ENCODE data around the gene PICALM.
"Not testable (repeated sequence)": the region's sequence is repeated elsewhere in the genome, so short reads cannot be mapped to it uniquely, and the experiment has no call there.

- not testable (repeated sequence) for TF ChIP-seq CTCF (conservative IDR thresholded peaks at IDR 0.05; ENCODE audit: low read depth, low read length); USF2 (IDR thresholded peaks at IDR 0.05; ENCODE audit: low read depth, low read length); POLR2A (IDR thresholded peaks at IDR 0.05; ENCODE audit: low read depth, low read length); RAD21 (IDR thresholded peaks at IDR 0.05; ENCODE audit: low read length); FOS (IDR thresholded peaks at IDR 0.05; ENCODE audit: low read depth, low read length); BHLHE40 (IDR thresholded peaks at IDR 0.05; ENCODE audit: low read depth, low read length); CHD1 (IDR thresholded peaks at IDR 0.05; ENCODE audit: low read depth, low read length); ELK1 (IDR thresholded peaks at IDR 0.05; ENCODE audit: borderline replicate concordance, low read depth, low read length); MAFK (IDR thresholded peaks at IDR 0.05; ENCODE audit: low read depth, low read length); MXI1 (IDR thresholded peaks at IDR 0.05; ENCODE audit: borderline replicate concordance, low read depth, low read length); CEBPB (IDR thresholded peaks at IDR 0.05; ENCODE audit: low read depth, low read length); RFX5 (IDR thresholded peaks at IDR 0.05; ENCODE audit: low read depth, low read length)
Observed at GRCh38 chr11:85926653-85927214, 142.2 kb downstream of the PICALM start.

Data from IMR-90 (cell line).